T47D (cell line): ENCODE measurements around the gene TMEM52B.
A peak's percentile ranks its signal among the peaks of the same experiment; 100 is the strongest.
"Not testable (repeated sequence)": the region's sequence is repeated elsewhere in the genome, so short reads cannot be mapped to it uniquely, and the experiment has no call there.

ENCODE experiments used
- DNase-seq, 2 experiments: peaks; one replicate each; pipeline versions ENCODE4 v3.0.0 to v3.0.0-alpha.2; 2011 to 2012; ENCODE audit warnings: low read depth in 1 of 2, low spot score in 1 of 2
- JUND ChIP-seq: IDR thresholded peaks from 2 replicates; pipeline ENCODE4 v1.6.1; 2012; ENCODE audit warnings: low read depth
- in situ Hi-C: cut with HindIII; loops from 2 replicates; pipeline ENCODE4 v1.10.0; 2016; ENCODE audit warnings: low sequenced_read_pairs, low pct_unique_long_range_greater_than_20kb

The TMEM52B gene

GRCh38 chr12:10179776-10180181 lies 947 bp downstream of the TMEM52B start:
- no peak for TF ChIP-seq JUND
- in situ Hi-C loops: no loop called here
- no peak for DNase-seq

GRCh38 chr12:10182354-10183049 lies 3.7 kb downstream of the TMEM52B start:
- no peak for TF ChIP-seq JUND

GRCh38 chr12:10184261-10184843 lies 5.5 kb downstream of the TMEM52B start:
- in situ Hi-C loops: no loop called here
- DNase-seq: no peak
- TF ChIP-seq JUND: no peak

More at GRCh38 chr12:10182354-10183049, 3.7 kb downstream of the TMEM52B start:
- in situ Hi-C loops: no loop called here
- no peak for DNase-seq

GRCh38 chr12:10186299-10186698 lies 7.5 kb downstream of the TMEM52B start:
- in situ Hi-C loops: no loop called here
- no peak for DNase-seq

GRCh38 chr12:10186958-10187357 lies 8.1 kb downstream of the TMEM52B start:
- DNase-seq, in situ Hi-C loops: not testable (repeated sequence)

More at GRCh38 chr12:10186299-10186698, 7.5 kb downstream of the TMEM52B start:
- no peak for TF ChIP-seq JUND

- peak in 1 of 2 experiments; percentile 47 for DNase-seq
- in situ Hi-C loops: no loop called here
- no peak for TF ChIP-seq JUND
Measured at GRCh38 chr12:10189653-10190052, 10.8 kb downstream of the TMEM52B start.

GRCh38 chr12:10190558-10191388 lies 11.9 kb downstream of the TMEM52B start:
- peak in 1 of 2 experiments; percentile 69 for DNase-seq
- in situ Hi-C loops: no loop called here
- TF ChIP-seq JUND: no peak

GRCh38 chr12:10191865-10192264 lies 13.0 kb downstream of the TMEM52B start:
- in situ Hi-C loops: no loop called here
- TF ChIP-seq JUND: no peak; the same call in 1 of the 2 replicates
- DNase-seq: no peak

GRCh38 chr12:10194160-10194670 lies 15.4 kb downstream of the TMEM52B start:
- no peak for DNase-seq
- no peak for TF ChIP-seq JUND
- in situ Hi-C loops: no loop called here

- in situ Hi-C loops: no loop called here
- TF ChIP-seq JUND: no peak
Measured at GRCh38 chr12:10196210-10196609, 17.4 kb downstream of the TMEM52B start.

GRCh38 chr12:10197879-10198278 lies 19.0 kb downstream of the TMEM52B start:
- TF ChIP-seq JUND: no peak
- no peak for DNase-seq
- in situ Hi-C loops: no loop called here

More at GRCh38 chr12:10196210-10196609, 17.4 kb downstream of the TMEM52B start:
- no peak for DNase-seq

GRCh38 chr12:10204495-10204894 lies 25.7 kb downstream of the TMEM52B start:
- DNase-seq, in situ Hi-C loops: not testable (repeated sequence)

- no peak for TF ChIP-seq JUND
- DNase-seq: no peak
- in situ Hi-C loops: no loop called here
Measured at GRCh38 chr12:10205220-10205807, 26.5 kb downstream of the TMEM52B start.
